Measurements from ENCODE around the gene RING1.

Gene RING1

DNA sequence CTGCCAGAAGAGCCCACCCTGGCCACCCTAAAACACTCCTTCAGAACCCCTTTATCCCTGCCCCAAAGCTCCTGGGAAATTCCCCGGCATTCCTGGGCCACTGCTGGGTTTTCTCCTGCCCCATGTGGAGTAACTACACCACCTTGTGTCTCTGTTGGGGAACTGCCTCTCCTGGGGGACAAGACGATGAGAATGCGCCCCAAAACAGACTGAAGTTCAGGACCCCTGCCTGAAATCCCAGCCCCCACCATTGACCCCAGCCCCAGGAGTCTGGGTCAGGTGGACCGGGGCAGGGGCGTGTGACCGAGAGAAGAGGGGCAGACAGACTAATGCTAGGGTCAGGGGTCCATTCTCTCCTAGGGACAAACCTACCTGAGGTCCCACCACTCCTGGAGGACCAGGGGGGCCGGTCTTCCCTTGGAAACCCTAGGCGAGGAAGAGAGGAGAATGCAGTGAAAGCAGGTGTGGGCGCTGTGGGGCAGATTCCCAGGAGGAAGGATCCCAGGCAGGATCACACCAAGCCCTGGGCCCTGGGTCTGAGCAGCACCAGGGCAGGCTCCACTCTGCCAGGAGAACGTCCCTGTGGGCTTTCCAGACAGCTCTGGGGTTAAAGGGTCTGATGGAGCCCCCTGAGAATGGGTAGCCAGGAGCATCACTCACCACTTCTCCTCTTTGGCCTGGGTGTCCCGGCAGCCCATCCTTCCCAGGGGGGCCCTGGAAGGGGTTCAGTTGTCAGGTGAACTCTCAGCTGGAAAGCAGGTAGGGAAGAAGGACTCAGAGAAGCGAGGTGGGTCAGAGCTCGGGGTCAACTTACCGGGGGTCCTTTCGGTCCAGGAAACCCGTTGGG, 35.4 kb upstream of the RING1 start:
- DNase-seq (ENCODE audit: low read depth in 2 of 2): peak; percentile 43 to 55
- no peak overlapping the region for H3K4me3 ChIP-seq (replicated peaks in 1 of 2; ENCODE audit: low read depth in 2 of 2, low read length in 2 of 2)
- TF ChIP-seq, protein P1, sequence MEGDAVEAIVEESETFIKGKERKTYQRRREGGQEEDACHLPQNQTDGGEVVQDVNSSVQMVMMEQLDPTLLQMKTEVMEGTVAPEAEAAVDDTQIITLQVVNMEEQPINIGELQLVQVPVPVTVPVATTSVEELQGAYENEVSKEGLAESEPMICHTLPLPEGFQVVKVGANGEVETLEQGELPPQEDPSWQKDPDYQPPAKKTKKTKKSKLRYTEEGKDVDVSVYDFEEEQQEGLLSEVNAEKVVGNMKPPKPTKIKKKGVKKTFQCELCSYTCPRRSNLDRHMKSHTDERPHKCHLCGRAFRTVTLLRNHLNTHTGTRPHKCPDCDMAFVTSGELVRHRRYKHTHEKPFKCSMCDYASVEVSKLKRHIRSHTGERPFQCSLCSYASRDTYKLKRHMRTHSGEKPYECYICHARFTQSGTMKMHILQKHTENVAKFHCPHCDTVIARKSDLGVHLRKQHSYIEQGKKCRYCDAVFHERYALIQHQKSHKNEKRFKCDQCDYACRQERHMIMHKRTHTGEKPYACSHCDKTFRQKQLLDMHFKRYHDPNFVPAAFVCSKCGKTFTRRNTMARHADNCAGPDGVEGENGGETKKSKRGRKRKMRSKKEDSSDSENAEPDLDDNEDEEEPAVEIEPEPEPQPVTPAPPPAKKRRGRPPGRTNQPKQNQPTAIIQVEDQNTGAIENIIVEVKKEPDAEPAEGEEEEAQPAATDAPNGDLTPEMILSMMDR (IDR thresholded peaks at IDR 0.05; ENCODE audit: low read depth, low read length): peak; percentile 82

DNA sequence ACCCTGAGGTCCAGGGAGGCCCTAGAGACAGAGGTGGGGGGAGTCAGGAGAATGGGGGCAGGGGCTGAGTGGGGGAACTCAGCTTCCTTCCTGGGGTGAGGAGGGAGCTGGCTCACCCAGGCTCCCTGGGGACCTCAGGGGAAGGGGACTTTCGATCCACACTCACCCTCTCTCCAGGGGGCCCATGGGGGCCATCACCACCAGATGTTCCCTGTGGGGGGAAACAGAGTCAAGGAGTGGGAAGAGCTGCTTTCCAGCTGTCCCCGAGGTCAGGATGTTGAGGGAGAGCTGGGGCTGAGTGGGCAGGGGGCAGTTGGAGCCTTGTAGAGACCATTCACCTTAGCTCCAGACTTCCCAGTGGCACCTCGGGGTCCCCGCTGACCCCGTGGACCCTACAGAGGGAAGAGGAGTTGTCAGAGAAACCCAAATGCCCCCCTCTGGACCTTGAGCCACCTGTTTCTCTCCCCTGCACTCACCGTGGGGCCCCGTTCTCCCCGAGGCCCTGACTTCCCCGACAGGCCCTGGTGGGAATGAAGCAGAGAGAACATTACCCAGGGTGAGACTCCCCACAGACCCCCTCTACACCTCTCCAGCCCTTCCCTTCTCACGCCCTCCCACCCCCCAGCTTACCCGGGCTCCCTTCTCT, 34.6 kb upstream of the RING1 start:
- H3K4me3 ChIP-seq (replicated peaks in 1 of 2; ENCODE audit: low read depth in 2 of 2, low read length in 2 of 2): no peak overlapping the region
- TF ChIP-seq, protein P1 (IDR thresholded peaks at IDR 0.05; ENCODE audit: low read depth, low read length): no peak
- DNase-seq (ENCODE audit: low read depth in 2 of 2): no peak

DNA sequence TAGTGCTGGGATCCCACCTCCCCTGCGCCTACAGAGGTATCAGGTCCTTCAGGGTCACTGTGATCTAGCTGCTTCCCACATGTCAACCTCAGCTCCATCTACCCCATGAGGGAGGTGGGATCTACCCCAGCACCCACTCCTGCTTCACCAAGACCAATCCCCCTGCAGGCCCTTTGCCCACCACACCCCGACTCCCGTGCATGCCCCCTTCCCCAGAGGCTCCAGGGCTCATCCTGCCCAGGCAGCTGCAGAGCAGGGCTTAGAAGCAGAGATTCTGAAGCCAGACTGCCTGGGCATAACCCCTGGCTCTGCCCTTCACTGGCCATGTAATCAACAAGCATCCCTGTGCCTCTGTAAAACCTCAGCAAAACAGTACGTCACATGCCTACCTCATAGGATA, 33.5 kb upstream of the RING1 start:
- H3K4me3 ChIP-seq (replicated peaks in 1 of 2; ENCODE audit: low read depth in 2 of 2, low read length in 2 of 2): no peak overlapping the region
- TF ChIP-seq, protein P1 (IDR thresholded peaks at IDR 0.05; ENCODE audit: low read depth, low read length): no peak
- DNase-seq (ENCODE audit: low read depth in 2 of 2): no peak

DNA sequence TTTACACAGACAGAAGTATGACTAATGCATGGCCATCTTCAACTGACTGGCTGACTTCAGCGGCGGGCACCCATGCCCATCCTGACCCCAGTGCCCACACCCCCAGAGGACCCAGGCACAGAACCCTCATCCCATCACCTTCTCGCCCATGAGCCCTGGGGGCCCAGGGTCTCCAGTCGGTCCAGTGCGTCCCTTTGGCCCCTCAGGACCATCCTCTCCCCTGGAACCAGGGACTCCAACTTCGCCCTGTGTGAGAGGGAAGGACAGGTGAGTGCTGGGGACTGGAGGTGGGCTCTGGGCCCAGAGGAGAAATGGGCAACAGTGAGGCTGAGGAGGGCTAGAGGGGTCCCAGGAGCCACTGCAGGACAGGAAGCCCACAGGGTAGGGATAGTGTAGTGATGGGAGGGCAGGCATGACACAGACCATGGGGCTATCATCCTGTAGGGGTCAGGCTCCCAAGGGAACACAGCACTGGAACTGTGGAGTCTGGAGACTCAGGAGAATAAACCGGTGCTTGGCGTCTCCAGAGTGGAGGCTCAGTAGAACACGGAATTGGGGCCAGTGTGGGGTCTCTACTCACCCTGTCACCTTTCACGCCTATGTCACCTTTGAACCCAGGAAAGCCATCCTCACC, 32.7 kb upstream of the RING1 start:
- no peak overlapping the region for H3K4me3 ChIP-seq (replicated peaks in 1 of 2; ENCODE audit: low read depth in 2 of 2, low read length in 2 of 2)
- no peak for DNase-seq (ENCODE audit: low read depth in 2 of 2)
- TF ChIP-seq, protein P1 (IDR thresholded peaks at IDR 0.05; ENCODE audit: low read depth, low read length): no peak

DNA sequence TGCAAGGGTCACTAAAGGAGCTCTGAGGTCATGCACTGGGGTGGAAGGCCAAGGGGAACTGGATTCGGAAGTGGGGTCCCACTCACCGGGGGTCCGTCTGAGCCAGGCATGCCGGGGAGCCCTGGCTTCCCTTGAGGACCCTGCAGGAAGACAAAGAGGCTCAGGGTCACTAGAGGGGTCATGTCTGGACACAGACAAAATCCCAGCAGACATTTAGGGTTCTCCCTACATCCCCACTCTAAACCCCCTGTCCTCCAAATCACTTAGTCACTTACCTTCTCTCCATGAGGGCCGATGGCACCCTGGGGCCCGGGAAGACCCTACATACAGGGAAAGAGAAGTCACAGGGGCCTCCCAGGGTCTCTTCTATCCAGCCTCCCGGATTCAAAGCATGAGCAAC, 31.4 kb upstream of the RING1 start:
- no peak for DNase-seq (ENCODE audit: low read depth in 2 of 2)
- TF ChIP-seq, protein P1 (IDR thresholded peaks at IDR 0.05; ENCODE audit: low read depth, low read length): no peak
- no peak overlapping the region for H3K4me3 ChIP-seq (replicated peaks in 1 of 2; ENCODE audit: low read depth in 2 of 2, low read length in 2 of 2)

DNA sequence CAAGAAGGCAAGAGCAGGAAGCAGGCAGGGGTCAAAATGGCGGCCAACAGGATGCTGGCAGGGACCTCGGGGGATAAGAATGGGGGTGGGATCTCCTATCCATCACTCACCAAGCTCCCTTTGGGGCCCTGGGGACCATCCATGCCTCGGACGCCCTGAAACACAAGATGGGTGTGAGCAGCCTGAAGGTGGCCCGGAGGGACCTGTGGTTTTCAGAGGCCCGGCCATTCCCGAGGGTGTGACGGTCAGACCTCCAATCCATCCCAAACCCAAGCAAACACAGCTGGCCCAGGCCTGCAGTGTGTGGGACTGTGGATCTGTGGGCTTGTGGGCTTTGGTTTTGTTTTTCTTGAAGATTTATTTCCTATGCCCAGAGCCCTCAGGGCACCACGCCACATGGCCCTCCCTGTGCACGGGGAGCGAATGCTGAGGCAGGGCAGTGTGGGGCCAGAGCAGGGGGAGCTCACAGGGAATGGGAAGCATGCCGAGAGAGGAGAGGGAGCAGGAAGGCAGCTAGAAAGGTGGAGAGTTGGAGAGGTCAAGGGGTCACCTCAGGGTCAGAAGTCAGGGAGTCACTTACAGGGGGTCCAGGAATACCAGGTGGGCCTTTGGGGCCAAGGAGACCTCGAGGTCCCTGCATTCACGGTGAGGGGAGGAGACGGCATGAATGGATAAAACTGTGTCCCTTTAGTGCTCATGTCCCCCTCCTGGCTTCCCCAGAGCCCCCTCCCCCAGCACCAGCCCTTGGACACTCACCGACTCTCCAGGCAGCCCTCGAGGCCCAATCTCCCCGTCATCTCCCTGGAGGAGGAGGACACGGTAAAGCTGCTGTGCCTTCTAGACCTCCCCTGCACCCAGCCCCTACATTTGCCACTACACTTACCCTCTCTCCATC, 30.5 kb upstream of the RING1 start:
- TF ChIP-seq, protein P1 (IDR thresholded peaks at IDR 0.05; ENCODE audit: low read depth, low read length): no peak
- DNase-seq (ENCODE audit: low read depth in 2 of 2): no peak
- H3K4me3 ChIP-seq (replicated peaks in 1 of 2; ENCODE audit: low read depth in 2 of 2, low read length in 2 of 2): no peak overlapping the region

Data from cardiac fibroblast (primary cell).